NB4 (cell line): ENCODE measurements around the gene SRSF12.

ENCODE experiments used
- MYC ChIP-seq: IDR thresholded peaks from 2 replicates; pipeline ENCODE4 v1.6.1; 2011; ENCODE audit warnings: low read depth, low read length
- POLR2A ChIP-seq: IDR thresholded peaks from 2 replicates; pipeline ENCODE4 v1.6.1; 2011; ENCODE audit warnings: mild to moderate bottlenecking; ENCODE audit not compliant: insufficient read length; ENCODE audit errors: extremely low read depth
- TF ChIP-seq, protein P1 (sequence below): IDR thresholded peaks from one replicate; pipeline ENCODE4 v1.5.1; 2012; ENCODE audit warnings: low read depth, low read length
- TF ChIP-seq, protein P2 (sequence below): IDR thresholded peaks from 2 replicates; pipeline ENCODE4 v1.6.1; 2011; ENCODE audit warnings: low read depth, low read length

DNA sequence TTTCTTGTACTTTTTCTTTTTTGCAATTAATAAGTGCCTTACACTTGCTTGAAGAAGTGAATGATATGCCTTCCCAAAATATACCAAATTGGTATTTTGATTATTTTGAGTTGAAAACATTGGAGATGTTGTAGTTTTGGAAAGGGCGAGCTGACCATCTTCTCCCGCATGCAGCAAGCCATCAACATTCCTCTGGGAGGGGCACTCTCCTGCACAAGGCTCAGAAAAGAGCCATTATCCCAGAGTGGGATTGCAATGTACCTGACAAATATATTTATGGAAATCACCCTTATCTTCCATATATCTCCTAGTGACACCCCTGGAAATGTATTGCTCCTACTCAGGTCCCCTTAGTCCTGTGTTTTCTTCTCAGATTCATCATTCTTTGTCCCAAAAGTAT, 60.1 kb downstream of the SRSF12 start:
- no peak for TF ChIP-seq POLR2A
- TF ChIP-seq, protein P1, sequence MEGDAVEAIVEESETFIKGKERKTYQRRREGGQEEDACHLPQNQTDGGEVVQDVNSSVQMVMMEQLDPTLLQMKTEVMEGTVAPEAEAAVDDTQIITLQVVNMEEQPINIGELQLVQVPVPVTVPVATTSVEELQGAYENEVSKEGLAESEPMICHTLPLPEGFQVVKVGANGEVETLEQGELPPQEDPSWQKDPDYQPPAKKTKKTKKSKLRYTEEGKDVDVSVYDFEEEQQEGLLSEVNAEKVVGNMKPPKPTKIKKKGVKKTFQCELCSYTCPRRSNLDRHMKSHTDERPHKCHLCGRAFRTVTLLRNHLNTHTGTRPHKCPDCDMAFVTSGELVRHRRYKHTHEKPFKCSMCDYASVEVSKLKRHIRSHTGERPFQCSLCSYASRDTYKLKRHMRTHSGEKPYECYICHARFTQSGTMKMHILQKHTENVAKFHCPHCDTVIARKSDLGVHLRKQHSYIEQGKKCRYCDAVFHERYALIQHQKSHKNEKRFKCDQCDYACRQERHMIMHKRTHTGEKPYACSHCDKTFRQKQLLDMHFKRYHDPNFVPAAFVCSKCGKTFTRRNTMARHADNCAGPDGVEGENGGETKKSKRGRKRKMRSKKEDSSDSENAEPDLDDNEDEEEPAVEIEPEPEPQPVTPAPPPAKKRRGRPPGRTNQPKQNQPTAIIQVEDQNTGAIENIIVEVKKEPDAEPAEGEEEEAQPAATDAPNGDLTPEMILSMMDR = no peak
- TF ChIP-seq MYC = no peak
- TF ChIP-seq, protein P2, sequence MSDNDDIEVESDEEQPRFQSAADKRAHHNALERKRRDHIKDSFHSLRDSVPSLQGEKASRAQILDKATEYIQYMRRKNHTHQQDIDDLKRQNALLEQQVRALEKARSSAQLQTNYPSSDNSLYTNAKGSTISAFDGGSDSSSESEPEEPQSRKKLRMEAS = no peak
